SU-DHL-6 (cell line): ENCODE measurements around the gene BRI3BP.

ENCODE experiments used
- H2AFZ ChIP-seq: fragments of 200-600 bp; sonication (generic); 2 replicates; pipeline ENCODE4 v1.6.1; 2014; ENCODE audit warnings: low read depth, mild to moderate bottlenecking, moderate library complexity, mixed read lengths, antibody characterized with exemption, low read length; ENCODE audit not compliant: severe bottlenecking
- H3F3A ChIP-seq: fragments of 200-600 bp; shearing (Covaris generic); 2 replicates; pipeline ENCODE4 v1.6.0; 2016; ENCODE audit warnings: antibody characterized with exemption, mild to moderate bottlenecking; ENCODE audit not compliant: insufficient read depth
- H3K27ac ChIP-seq: fragments of 200-600 bp; sonication (generic); 2 replicates; pipeline ENCODE4 v1.5.1; 2016; ENCODE audit warnings: low read depth, mild to moderate bottlenecking, low read length, moderate library complexity, mixed read lengths
- H3K27me3 ChIP-seq: fragments of 200-600 bp; sonication (generic), shearing (Covaris generic); 2 replicates; pipeline ENCODE4 v1.6.0; 2014; ENCODE audit warnings: mild to moderate bottlenecking, low read length
- H3K36me3 ChIP-seq: fragments of 200-600 bp; sonication (generic); 2 replicates; pipeline ENCODE4 v1.6.1; 2014; ENCODE audit warnings: mild to moderate bottlenecking, low read length, mixed read lengths
- H3K4me2 ChIP-seq: fragments of 300-600, 200-600 bp; shearing (Covaris generic), sonication (generic); 2 replicates; pipeline ENCODE4 v1.6.0; 2014; ENCODE audit warnings: low read length, low read depth, mild to moderate bottlenecking; ENCODE audit not compliant: poor library complexity, severe bottlenecking
- H3K4me3 ChIP-seq: fragments of 200-600 bp; sonication (generic); 2 replicates; pipeline ENCODE4 v1.5.1; 2014; ENCODE audit warnings: antibody characterized with exemption, low read length, mild to moderate bottlenecking, mixed read lengths; ENCODE audit not compliant: insufficient read depth, poor library complexity, severe bottlenecking
- H3K79me2 ChIP-seq: fragments of 200-600 bp; sonication (generic); 2 replicates; pipeline ENCODE4 v1.6.1; 2014; ENCODE audit warnings: mild to moderate bottlenecking, low read length, moderate library complexity; ENCODE audit not compliant: insufficient read depth
- H3K9ac ChIP-seq: fragments of 200-600 bp; sonication (generic); 2 replicates; pipeline ENCODE4 v1.7.0; 2014; ENCODE audit warnings: mild to moderate bottlenecking, low read length
- H3K9me2 ChIP-seq: fragments of 200-600 bp; sonication (generic); replicated peaks from 2 replicates; pipeline ENCODE4 v1.6.1; 2014; ENCODE audit warnings: low read length; ENCODE audit not compliant: insufficient read depth
- H3K9me3 ChIP-seq: fragments of 200-600 bp; sonication (generic); 2 replicates; pipeline ENCODE4 v1.6.1; 2014; ENCODE audit warnings: low read length, mixed read lengths; ENCODE audit not compliant: insufficient read depth
- H4K20me1 ChIP-seq: fragments of 200-600 bp; sonication (generic); 2 replicates; pipeline ENCODE4 v1.6.1; 2014; ENCODE audit warnings: low read depth, mild to moderate bottlenecking, antibody characterized with exemption, low read length, moderate library complexity, mixed read lengths
- CTCF ChIP-seq: fragments of 200-600 bp; sonication (generic); IDR thresholded peaks from one replicate; pipeline ENCODE4 v1.5.1; 2017; ENCODE audit warnings: antibody characterized with exemption, mild to moderate bottlenecking, low read length, moderate library complexity; ENCODE audit not compliant: insufficient read depth, poor library complexity, severe bottlenecking
- EZH2phosphoT487 ChIP-seq: fragments of 200-600 bp; sonication (generic), shearing (Covaris generic); conservative IDR thresholded peaks from 2 replicates; pipeline ENCODE4 v1.6.1; 2018; ENCODE audit warnings: mild to moderate bottlenecking, antibody characterized with exemption, low read length, moderate library complexity, mixed read lengths

BRI3BP gene

DNA sequence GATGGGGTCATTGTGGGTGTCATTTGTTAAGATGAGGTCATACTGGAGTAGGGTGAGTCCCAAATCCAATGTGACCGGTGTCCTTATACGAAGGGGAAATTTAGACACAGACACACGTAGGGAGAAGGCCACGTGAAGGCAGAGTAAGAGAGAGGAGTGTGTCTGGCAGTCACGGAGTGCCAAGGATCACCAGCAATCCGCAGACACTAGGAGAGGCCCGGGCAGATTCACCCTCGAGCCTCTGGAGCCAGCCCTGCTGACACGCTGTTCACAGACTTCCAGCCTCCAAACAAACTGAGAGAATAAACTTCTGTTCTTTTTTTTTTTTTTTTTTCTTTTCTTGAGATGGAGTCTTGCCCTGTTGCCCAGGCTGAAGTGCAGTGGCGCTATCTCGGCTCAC lies 24.9 kb downstream of the BRI3BP start:
- H3K36me3 ChIP-seq = peaks cover 17% of the 10 kb centered on the region
- H3K9me2 ChIP-seq = no peaks in the 10 kb centered on the region

DNA sequence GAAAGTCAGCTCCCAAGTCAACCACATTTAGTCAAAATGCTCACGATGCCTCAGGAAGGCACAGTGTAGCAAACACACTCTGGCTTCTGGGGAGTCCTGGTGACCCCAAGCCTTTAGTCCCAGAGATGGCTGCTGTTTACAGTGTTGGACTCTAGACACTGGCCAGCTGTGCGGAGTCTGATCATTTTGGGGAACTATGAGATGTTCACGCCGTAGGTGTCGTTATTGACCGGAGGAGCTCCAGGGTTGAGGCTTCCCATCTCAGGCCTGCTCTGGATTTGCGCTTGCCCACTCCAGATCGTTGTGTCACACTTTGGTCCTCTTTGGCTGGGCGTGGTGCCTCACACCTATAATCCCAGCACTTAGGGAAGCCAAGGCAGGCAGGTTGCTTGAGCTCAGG lies 27.7 kb downstream of the BRI3BP start:
- H3K79me2 ChIP-seq = peaks cover 33% of the 10 kb centered on the region; the same call in 1 of the 2 replicates
- H4K20me1 ChIP-seq = no peaks in the 10 kb centered on the region
- TF ChIP-seq EZH2phosphoT487 = no peak
- no peak for TF ChIP-seq CTCF
- no peak overlapping the region for H2AFZ ChIP-seq
- H3K4me2 ChIP-seq = no peak overlapping the region
- no peaks in the 10 kb centered on the region for H3K9me2 ChIP-seq
- no peaks in the 10 kb centered on the region for H3K9me3 ChIP-seq
- H3K4me3 ChIP-seq = no peak overlapping the region
- H3K27ac ChIP-seq = no peak overlapping the region
- H3K36me3 ChIP-seq = peaks cover 22% of the 10 kb centered on the region
- peaks cover 3% of the 10 kb centered on the region for H3F3A ChIP-seq
- H3K9ac ChIP-seq = no peak overlapping the region
- H3K27me3 ChIP-seq = no peaks in the 10 kb centered on the region

More for the DNA sequence above, 24.9 kb downstream of the BRI3BP start:
- H3K9me3 ChIP-seq = no peaks in the 10 kb centered on the region
- no peaks in the 10 kb centered on the region for H3K27me3 ChIP-seq
- peaks cover 3% of the 10 kb centered on the region; the same call in 1 of the 2 replicates for H3F3A ChIP-seq
- no peak overlapping the region for H3K27ac ChIP-seq
- no peak for TF ChIP-seq CTCF
- no peak for TF ChIP-seq EZH2phosphoT487
- H3K4me3 ChIP-seq = no peak overlapping the region
- no peak overlapping the region for H3K4me2 ChIP-seq
- no peak overlapping the region for H3K9ac ChIP-seq
- H2AFZ ChIP-seq = no peak overlapping the region
- no peaks in the 10 kb centered on the region for H4K20me1 ChIP-seq
- peaks cover 42% of the 10 kb centered on the region; the same call in 1 of the 2 replicates for H3K79me2 ChIP-seq

- no peaks in the 10 kb centered on the region for H3K9me3 ChIP-seq
- H3K27me3 ChIP-seq = no peaks in the 10 kb centered on the region
- H3K4me2 ChIP-seq = no peak overlapping the region
- H3K79me2 ChIP-seq = peaks cover 33% of the 10 kb centered on the region; the same call in 1 of the 2 replicates
- H4K20me1 ChIP-seq = no peaks in the 10 kb centered on the region
- no peak overlapping the region for H3K4me3 ChIP-seq
- H2AFZ ChIP-seq = no peak overlapping the region
- TF ChIP-seq CTCF (no peak), EZH2phosphoT487 (no peak)
- peaks cover 24% of the 10 kb centered on the region for H3K36me3 ChIP-seq
- H3K9ac ChIP-seq = no peak overlapping the region
- H3F3A ChIP-seq = peaks cover 3% of the 10 kb centered on the region
- no peak overlapping the region for H3K27ac ChIP-seq
- H3K9me2 ChIP-seq = no peaks in the 10 kb centered on the region
Measured at GRCh38 chr12:125021771-125022170, 28.3 kb downstream of the BRI3BP start.
